ENCODE data around the gene AGO4.

DNA sequence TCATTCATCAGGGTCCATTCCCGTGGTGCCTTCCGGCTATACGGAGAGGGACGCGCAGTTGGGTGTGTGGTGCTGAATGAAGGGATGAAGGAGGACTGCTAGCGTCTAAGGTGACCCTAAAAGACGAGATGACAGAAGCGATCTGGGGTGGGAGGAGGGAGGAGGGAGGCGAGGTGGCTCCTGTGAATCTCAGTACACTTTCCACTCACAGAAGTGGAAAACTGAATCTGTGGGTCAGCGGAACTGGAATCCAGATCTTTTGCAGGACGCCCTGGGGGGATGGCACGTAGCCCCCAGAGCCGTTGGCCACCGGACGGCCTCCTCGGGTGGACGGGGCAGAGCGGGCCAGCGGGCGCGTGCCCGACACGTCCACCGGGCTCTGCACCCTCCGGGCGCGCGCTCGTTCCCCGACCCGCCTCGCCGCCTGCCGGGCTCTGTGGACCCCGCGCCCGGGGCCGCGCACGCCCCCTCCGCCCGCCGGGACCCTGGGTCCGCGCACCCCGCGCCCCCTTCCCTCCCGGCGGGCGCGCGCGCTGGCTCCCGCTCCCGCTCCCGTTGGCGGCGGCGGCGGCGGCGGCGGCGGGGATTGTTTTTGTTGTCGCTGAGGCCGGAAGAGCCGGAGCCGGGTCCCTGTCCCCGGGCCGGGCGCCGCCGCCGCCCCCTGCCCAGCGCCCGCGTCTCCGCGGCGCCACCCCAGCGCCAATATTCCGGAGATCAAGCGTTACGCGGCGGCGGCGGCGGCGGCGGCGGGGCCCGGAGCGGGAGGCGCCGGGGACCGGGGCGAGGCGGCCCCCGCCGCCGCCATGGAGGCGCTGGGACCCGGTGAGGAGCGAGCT is at the start of gene AGO4:
- TF ChIP-seq EP300 (IDR thresholded peaks at IDR 0.05) (no peak), POLR2AphosphoS5 (IDR thresholded peaks at IDR 0.05) (peak; percentile 14 to 72)
- TF ChIP-seq, protein P1, sequence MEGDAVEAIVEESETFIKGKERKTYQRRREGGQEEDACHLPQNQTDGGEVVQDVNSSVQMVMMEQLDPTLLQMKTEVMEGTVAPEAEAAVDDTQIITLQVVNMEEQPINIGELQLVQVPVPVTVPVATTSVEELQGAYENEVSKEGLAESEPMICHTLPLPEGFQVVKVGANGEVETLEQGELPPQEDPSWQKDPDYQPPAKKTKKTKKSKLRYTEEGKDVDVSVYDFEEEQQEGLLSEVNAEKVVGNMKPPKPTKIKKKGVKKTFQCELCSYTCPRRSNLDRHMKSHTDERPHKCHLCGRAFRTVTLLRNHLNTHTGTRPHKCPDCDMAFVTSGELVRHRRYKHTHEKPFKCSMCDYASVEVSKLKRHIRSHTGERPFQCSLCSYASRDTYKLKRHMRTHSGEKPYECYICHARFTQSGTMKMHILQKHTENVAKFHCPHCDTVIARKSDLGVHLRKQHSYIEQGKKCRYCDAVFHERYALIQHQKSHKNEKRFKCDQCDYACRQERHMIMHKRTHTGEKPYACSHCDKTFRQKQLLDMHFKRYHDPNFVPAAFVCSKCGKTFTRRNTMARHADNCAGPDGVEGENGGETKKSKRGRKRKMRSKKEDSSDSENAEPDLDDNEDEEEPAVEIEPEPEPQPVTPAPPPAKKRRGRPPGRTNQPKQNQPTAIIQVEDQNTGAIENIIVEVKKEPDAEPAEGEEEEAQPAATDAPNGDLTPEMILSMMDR (IDR thresholded peaks at IDR 0.05): peak in 5 of 6 experiments; percentile 23 to 56 (median 35)

All from upper lobe of left lung (tissue), 4 donors.